Measurements from ENCODE around the gene MINPP1.
"Not testable (repeated sequence)": the region's sequence is repeated elsewhere in the genome, so short reads cannot be mapped to it uniquely, and the experiment has no call there.

The MINPP1 gene

DNA sequence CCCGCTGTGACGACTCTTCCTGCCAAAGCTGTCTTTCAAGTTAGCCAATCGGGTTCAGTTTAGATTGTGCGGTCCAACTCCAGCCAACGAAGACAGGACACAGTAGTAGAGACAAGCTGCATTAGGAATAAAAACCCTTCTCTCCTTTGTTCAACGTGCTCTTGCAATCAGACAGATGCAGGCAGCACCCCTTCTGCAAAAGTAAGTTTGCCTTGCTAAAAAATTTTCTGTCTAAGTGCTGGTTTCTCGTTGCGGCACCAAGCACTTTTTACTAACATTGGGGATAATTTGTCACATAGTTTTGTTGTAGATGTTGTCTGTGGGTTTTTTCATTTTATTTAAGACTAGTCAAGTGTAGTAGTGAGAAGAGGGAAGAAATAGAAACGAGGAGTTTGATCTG is 58.1 kb downstream of the MINPP1 start:
- DNase-seq: no peak

DNA sequence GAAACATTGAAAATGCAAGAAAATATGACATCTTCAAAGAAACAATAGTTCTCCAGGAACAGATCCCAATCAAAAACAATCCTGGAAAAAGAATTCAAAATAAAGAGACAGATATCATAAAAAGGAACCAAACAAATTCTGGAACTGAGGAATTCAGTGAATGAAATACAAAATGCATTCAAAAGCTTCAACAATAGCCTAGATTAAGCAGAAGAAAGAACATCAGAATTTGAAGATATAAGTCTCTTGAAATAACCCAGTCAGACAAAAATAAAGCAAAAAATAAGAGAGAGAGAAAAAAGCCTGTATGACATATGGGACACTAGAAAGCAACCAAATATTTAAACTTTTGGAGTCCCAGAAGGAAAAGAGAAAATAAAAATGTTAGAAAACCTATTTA is 60.3 kb downstream of the MINPP1 start:
- no peak for DNase-seq

- no peak for DNase-seq
Measured at GRCh38 chr10:87575851-87576250, 71.2 kb downstream of the MINPP1 start.

- DNase-seq: no peak
Measured at GRCh38 chr10:87578160-87578841, 73.6 kb downstream of the MINPP1 start.

GRCh38 chr10:87578842-87579401 is 74.2 kb downstream of the MINPP1 start:
- DNase-seq: no peak

- no peak for DNase-seq
Measured at GRCh38 chr10:87579563-87579962, 74.9 kb downstream of the MINPP1 start.

DNA sequence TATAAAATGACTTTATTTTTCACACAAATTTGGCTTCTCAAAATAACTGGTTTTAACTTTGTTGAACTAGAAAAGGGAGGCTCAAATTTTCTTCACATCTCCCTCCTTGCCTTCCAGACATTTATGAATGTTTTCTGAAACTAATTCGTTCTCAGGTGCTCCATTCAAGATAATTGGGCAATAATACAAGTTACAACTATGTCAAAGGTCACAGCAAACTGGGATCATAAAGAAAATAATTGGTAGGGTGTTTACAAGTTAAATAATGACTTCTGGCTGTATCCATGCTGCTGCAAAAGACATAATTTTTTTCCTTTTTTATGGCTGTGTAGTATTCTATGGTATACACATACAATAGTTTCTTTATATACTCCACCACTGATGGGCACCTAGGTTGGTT is 75.3 kb downstream of the MINPP1 start:
- no peak for DNase-seq

DNA sequence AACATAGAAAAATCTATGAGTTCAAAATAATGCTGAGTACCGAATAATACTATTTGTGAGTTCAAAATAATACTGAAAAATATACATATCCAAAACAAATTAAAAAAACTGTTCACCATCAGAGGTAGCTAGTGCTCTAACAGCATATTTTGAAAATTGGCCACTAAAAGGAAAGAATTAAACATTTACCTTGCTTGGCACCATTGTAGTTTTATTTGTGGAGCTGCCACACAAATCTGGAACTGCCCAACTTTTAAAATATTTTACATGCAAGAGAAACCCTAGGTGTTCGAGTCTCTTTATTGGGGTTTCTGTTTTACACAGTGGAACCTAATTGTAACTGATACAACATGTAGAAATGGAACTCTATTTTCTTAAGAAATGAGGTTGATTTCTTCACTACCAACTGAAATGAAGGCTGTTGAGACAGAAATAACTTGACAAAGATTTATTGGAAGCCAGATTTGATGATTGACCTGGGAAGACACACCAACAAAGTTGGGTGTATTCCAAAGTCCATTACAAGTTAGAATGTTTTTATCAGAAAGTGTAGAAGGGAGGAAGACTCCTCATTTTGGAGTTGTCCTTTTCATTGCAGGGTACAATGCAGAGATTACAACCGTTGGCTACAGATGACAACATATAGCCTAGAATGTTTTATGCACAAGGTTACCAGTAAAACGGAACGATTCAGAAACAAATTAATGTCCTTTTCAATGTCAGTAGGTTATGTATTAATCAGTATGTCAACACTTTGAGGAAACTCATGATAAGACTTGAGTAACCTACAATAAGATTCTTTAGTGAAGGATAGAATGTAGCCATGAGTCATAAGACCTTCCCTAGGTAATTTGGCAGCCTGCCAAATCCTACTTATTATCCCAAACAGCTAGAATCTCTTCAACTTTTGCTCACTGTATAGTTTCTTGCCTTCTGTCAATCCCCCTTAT is 81.1 kb downstream of the MINPP1 start:
- no peak for DNase-seq

GRCh38 chr10:87589645-87590051 is 85.0 kb downstream of the MINPP1 start:
- DNase-seq: no peak

GRCh38 chr10:87590705-87591588 is 86.3 kb downstream of the MINPP1 start:
- DNase-seq: no peak

DNA sequence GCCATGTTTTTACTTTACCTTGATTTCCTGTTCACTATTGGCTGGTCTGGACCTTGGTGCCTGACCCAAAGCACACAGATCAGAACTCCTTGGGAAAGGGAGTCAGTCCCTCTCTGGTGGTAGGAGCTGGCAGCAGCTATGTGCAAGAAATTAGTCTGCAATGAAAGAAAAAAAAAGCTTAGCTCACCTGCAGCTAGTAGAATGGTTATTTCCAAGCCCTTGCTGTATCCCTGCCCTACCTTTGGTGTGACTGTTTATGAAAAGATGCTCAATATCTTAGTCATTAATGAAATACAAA is 86.8 kb downstream of the MINPP1 start:
- no peak for DNase-seq

GRCh38 chr10:87592920-87593319 is 88.2 kb downstream of the MINPP1 start:
- DNase-seq: not testable (repeated sequence)

- no peak for DNase-seq
Measured at GRCh38 chr10:87593702-87594101, 89.0 kb downstream of the MINPP1 start.

DNA sequence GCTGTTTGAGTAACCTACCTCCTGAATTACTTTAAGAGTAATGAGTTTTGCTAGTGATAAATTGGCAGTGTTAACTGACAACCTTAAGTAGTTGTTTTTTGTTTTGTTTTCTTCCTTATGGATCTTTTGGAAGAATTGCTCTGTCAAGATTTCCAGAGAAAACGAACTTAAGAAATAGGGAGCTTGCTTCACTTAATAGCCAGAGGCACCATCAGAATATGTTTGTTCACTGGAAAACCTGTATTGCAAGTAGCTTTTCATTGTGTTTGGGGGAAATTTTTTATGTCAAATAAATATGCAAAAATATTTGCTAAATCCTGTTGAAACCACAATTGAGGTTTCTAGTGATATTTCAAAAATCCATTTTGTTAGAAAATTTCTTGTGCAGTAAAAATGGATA is 89.5 kb downstream of the MINPP1 start:
- DNase-seq: no peak

- no peak for DNase-seq
Measured at GRCh38 chr10:87594864-87595263, 90.2 kb downstream of the MINPP1 start.

GRCh38 chr10:87596351-87596750 is 91.7 kb downstream of the MINPP1 start:
- DNase-seq: no peak

DNA sequence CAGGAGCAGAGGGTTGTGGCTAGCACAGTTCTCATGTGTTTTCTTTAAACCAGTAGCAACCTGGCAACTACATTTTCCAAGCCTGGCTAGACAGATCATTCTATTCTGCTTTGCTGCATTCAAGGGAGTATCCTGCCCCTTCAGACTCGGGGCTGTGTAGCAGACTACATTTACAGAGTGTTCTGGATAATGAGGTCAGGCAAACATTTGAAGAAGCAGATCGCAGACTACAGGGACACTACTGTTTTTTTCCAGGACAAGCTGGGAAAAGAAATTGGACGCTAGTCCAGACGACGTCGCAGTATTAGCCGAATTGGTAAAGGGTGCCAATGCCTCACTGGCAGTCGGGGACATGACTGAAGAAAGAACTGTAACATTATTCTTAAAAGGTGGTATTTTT is 94.0 kb downstream of the MINPP1 start:
- no peak for DNase-seq

- no peak for DNase-seq
Measured at GRCh38 chr10:87600581-87600980, 95.9 kb downstream of the MINPP1 start.

Data from right kidney (tissue), 1 donor.